Ramos (cell line): ENCODE results near the gene OGFR.

Source experiments
- in situ Hi-C: fragments of 300-500 bp; cut with MboI; formaldehyde crosslinking; loops from one replicate; pipeline ENCODE4 v1.14.3; 2022; ENCODE audit warnings: low sequenced_read_pairs; ENCODE audit not compliant: unreplicated experiment

Gene OGFR

GRCh38 chr20:62769346-62770071 is 35.1 kb upstream of the OGFR start:
- in situ Hi-C loops = no loop called here

GRCh38 chr20:62770111-62770910 is 34.3 kb upstream of the OGFR start:
- in situ Hi-C loops = no loop called here

- in situ Hi-C loops = no loop called here
Measured at GRCh38 chr20:62770916-62771315, 33.7 kb upstream of the OGFR start.

GRCh38 chr20:62771396-62772102 is 33.1 kb upstream of the OGFR start:
- in situ Hi-C loops = no loop called here

- in situ Hi-C loops = no loop called here
Measured at GRCh38 chr20:62772103-62772611, 32.5 kb upstream of the OGFR start.

GRCh38 chr20:62772619-62772989 is 32.0 kb upstream of the OGFR start:
- in situ Hi-C loops = no loop called here

GRCh38 chr20:62772990-62773844 is 31.4 kb upstream of the OGFR start:
- in situ Hi-C loops = no loop called here

GRCh38 chr20:62773845-62774714 is 30.6 kb upstream of the OGFR start:
- in situ Hi-C loops = no loop called here

- in situ Hi-C loops = no loop called here
Measured at GRCh38 chr20:62774762-62775161, 29.9 kb upstream of the OGFR start.

- in situ Hi-C loops = no loop called here
Measured at GRCh38 chr20:62775206-62775605, 29.4 kb upstream of the OGFR start.

- in situ Hi-C loops = no loop called here
Measured at GRCh38 chr20:62776035-62776691, 28.5 kb upstream of the OGFR start.

GRCh38 chr20:62776692-62777527 is 27.7 kb upstream of the OGFR start:
- in situ Hi-C loops = no loop called here

GRCh38 chr20:62777528-62777830 is 27.2 kb upstream of the OGFR start:
- in situ Hi-C loops = no loop called here

- in situ Hi-C loops = no loop called here
Measured at GRCh38 chr20:62778058-62778457, 26.6 kb upstream of the OGFR start.

GRCh38 chr20:62778601-62779416 is 25.8 kb upstream of the OGFR start:
- in situ Hi-C loops = no loop called here

GRCh38 chr20:62779417-62779685 is 25.3 kb upstream of the OGFR start:
- in situ Hi-C loops = no loop called here

GRCh38 chr20:62780204-62780603 is 24.4 kb upstream of the OGFR start:
- in situ Hi-C loops = no loop called here
